Hepatocyte (in vitro differentiated cells): ENCODE data around the gene SIRT7.

Experiments
- EZH2 ChIP-seq: fragments of 200-600 bp; sonication (generic); IDR thresholded peaks from 2 replicates; pipeline ENCODE4 v1.6.1; 2016; ENCODE audit warnings: antibody characterized with exemption, mild to moderate bottlenecking, borderline replicate concordance
- TF ChIP-seq, protein P1 (sequence below): fragments of 200-600 bp; sonication (generic); IDR thresholded peaks from 2 replicates; pipeline ENCODE4 v1.5.1; 2016; ENCODE audit warnings: antibody characterized with exemption, mild to moderate bottlenecking; ENCODE audit not compliant: poor library complexity

DNA sequence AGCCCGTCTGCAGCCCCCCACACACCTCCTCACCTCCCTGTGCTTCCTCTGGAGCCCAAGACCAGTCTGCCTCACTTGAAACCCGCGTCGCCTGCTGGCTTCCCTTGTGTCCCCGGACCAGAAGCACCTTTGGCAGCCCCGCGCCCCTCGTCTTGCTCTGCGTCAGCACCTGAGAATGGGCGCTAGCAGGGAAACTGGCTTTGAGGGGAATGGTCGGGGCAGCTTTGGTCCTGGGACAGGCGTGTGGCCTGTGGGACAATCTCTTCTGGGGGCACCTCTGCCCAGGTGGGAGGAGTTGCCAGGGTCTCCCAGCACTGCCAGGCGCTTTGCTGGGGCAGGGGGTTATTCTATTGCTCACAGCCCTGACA, 13.2 kb upstream of the SIRT7 start:
- TF ChIP-seq EZH2, result no peak
- TF ChIP-seq, protein P1, sequence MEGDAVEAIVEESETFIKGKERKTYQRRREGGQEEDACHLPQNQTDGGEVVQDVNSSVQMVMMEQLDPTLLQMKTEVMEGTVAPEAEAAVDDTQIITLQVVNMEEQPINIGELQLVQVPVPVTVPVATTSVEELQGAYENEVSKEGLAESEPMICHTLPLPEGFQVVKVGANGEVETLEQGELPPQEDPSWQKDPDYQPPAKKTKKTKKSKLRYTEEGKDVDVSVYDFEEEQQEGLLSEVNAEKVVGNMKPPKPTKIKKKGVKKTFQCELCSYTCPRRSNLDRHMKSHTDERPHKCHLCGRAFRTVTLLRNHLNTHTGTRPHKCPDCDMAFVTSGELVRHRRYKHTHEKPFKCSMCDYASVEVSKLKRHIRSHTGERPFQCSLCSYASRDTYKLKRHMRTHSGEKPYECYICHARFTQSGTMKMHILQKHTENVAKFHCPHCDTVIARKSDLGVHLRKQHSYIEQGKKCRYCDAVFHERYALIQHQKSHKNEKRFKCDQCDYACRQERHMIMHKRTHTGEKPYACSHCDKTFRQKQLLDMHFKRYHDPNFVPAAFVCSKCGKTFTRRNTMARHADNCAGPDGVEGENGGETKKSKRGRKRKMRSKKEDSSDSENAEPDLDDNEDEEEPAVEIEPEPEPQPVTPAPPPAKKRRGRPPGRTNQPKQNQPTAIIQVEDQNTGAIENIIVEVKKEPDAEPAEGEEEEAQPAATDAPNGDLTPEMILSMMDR, result no peak
